ENCODE data around the gene EPG5.

- TF ChIP-seq CTCF (conservative IDR thresholded peaks at IDR 0.05; ENCODE audit: low read length), result no peak
- no peak for TF ChIP-seq EZH2phosphoT487 (IDR thresholded peaks at IDR 0.05; ENCODE audit: borderline replicate concordance, low read depth, low read length)
Observed at GRCh38 chr18:45957100-45957499, 10.0 kb downstream of the EPG5 start.
